GM10266 (cell line): ENCODE measurements around the gene PTPN2.

Source experiments
- DNase-seq: peaks from one replicate; pipeline ENCODE4 v3.0.0; 2012; ENCODE audit errors: extremely low spot score
- CTCF ChIP-seq: IDR thresholded peaks from 2 replicates; pipeline ENCODE4 v1.5.1; 2012; ENCODE audit warnings: mild to moderate bottlenecking, low read depth; ENCODE audit not compliant: control insufficient read depth, insufficient read depth; ENCODE audit errors: missing control alignments

Gene PTPN2

GRCh38 chr18:12823892-12824291 lies 60.1 kb downstream of the PTPN2 start:
- TF ChIP-seq CTCF, result no peak
- no peak for DNase-seq

GRCh38 chr18:12821408-12821807 lies 62.6 kb downstream of the PTPN2 start:
- no peak for TF ChIP-seq CTCF
- DNase-seq, result no peak

- no peak for DNase-seq
- TF ChIP-seq CTCF, result no peak
These were observed 63.5 kb downstream of the PTPN2 start for GRCh38 chr18:12820506-12820905.

GRCh38 chr18:12819841-12820240 lies 64.2 kb downstream of the PTPN2 start:
- no peak for TF ChIP-seq CTCF

GRCh38 chr18:12819322-12819721 lies 64.7 kb downstream of the PTPN2 start:
- TF ChIP-seq CTCF, result no peak
- DNase-seq, result peak; percentile 25

More at GRCh38 chr18:12819841-12820240, 64.2 kb downstream of the PTPN2 start:
- no peak for DNase-seq

GRCh38 chr18:12818243-12818642 lies 65.8 kb downstream of the PTPN2 start:
- no peak for TF ChIP-seq CTCF
- DNase-seq, result no peak

GRCh38 chr18:12816451-12816850 lies 67.6 kb downstream of the PTPN2 start:
- DNase-seq, result no peak

More at GRCh38 chr18:12816451-12816850, 67.6 kb downstream of the PTPN2 start:
- TF ChIP-seq CTCF, result no peak
